ENCODE measurements around the gene ITIH3.

The ITIH3 gene

GRCh38 chr3:52793702-52794611 lies 639 bp upstream of the ITIH3 start:
- DNase-seq = no peak

GRCh38 chr3:52795298-52795900 lies 803 bp downstream of the ITIH3 start:
- DNase-seq = no peak

- DNase-seq = no peak
Observed at GRCh38 chr3:52796411-52796810, 1.8 kb downstream of the ITIH3 start.

GRCh38 chr3:52798376-52798977 lies 3.9 kb downstream of the ITIH3 start:
- no peak for DNase-seq

- no peak for DNase-seq
Observed at GRCh38 chr3:52798978-52799476, 4.4 kb downstream of the ITIH3 start.

GRCh38 chr3:52800079-52800478 lies 5.5 kb downstream of the ITIH3 start:
- DNase-seq = no peak

GRCh38 chr3:52801839-52802238 lies 7.2 kb downstream of the ITIH3 start:
- DNase-seq = no peak

GRCh38 chr3:52805270-52806039 lies 10.9 kb downstream of the ITIH3 start:
- no peak for DNase-seq

- DNase-seq = no peak
Observed at GRCh38 chr3:52809149-52809548, 14.6 kb downstream of the ITIH3 start.

- peak; percentile 10 for DNase-seq
Observed at GRCh38 chr3:52809662-52810377, 15.2 kb downstream of the ITIH3 start.

- DNase-seq = no peak
Observed at GRCh38 chr3:52810923-52811322, 16.3 kb downstream of the ITIH3 start.

GRCh38 chr3:52811452-52812011 lies 16.9 kb downstream of the ITIH3 start:
- no peak for DNase-seq

- DNase-seq = no peak
Observed at GRCh38 chr3:52813810-52814209, 19.2 kb downstream of the ITIH3 start.

GRCh38 chr3:52816199-52816598 lies 21.6 kb downstream of the ITIH3 start:
- DNase-seq = no peak

GRCh38 chr3:52816654-52817053 lies 22.1 kb downstream of the ITIH3 start:
- no peak for DNase-seq

- DNase-seq = no peak
Observed at GRCh38 chr3:52817221-52817620, 22.6 kb downstream of the ITIH3 start.

GRCh38 chr3:52817860-52818259 lies 23.3 kb downstream of the ITIH3 start:
- no peak for DNase-seq

- DNase-seq = no peak
Observed at GRCh38 chr3:52819936-52820335, 25.3 kb downstream of the ITIH3 start.

- DNase-seq = peak; percentile 8
Observed at GRCh38 chr3:52820736-52821135, 26.1 kb downstream of the ITIH3 start.

- no peak for DNase-seq
Observed at GRCh38 chr3:52822363-52822762, 27.8 kb downstream of the ITIH3 start.

- no peak for DNase-seq
Observed at GRCh38 chr3:52824037-52824436, 29.4 kb downstream of the ITIH3 start.

GRCh38 chr3:52827441-52827840 lies 32.8 kb downstream of the ITIH3 start:
- no peak for DNase-seq

Data from NCI-H1092 (cell line).